ENCODE measurements around the gene CBR4. TPM values are rescaled to one million over a fixed set of nuclear protein-coding genes. Genes with fewer than 3 reads are reported as not detected.

CBR4 gene
- total and polyA plus RNA-seq, 2 donors (not counting 3 experiments of a cell fraction or from before 2014, with no cell fraction given), result 4.8 to 26.3 TPM

GRCh38 chr4:168981460-168981859 is 28.6 kb downstream of the CBR4 start:
- no peak overlapping the region for H3K27ac ChIP-seq (ENCODE audit: insufficient read depth, low read depth, low read length)
- H3K9me1 ChIP-seq (replicated peaks; ENCODE audit: control insufficient read depth, extremely low read depth, insufficient read depth, low read length), result no peaks in the 10 kb centered on the region
- POLR2A ChIA-PET, result interaction anchor here (0.6 kb wide), 1 partner anchor 66 kb away, joined by 9 read pairs; no protein-coding TSS in a partner anchor
- no peaks in the 10 kb centered on the region for H3K27me3 ChIP-seq (ENCODE audit: control insufficient read depth in 2 of 2, insufficient read depth in 2 of 2, low read length in 2 of 2)
- no peak overlapping the region for H2AFZ ChIP-seq (ENCODE audit: low read depth, low read length)
- H3K4me2 ChIP-seq (ENCODE audit: insufficient read depth, low read length), result no peak overlapping the region
- H3K4me3 ChIP-seq (replicated peaks in 1 of 3; ENCODE audit: insufficient read depth in 1 of 3, low read depth in 1 of 3, low read length in 3 of 3), result no peak overlapping the region
- no peaks in the 10 kb centered on the region for H3K4me1 ChIP-seq (ENCODE audit: control insufficient read depth, extremely low read depth, insufficient read depth, low read length)
- dilution Hi-C loops (cut with MboI; ENCODE audit: extremely low pct_ligation_motif_present, low sequenced_read_pairs), result no loop called here
- FAIRE-seq (no peak), DNase-seq (ENCODE audit: low read depth, low spot score) (peak; percentile 14)
- H3K9me3 ChIP-seq (replicated peaks; ENCODE audit: control insufficient read depth, insufficient read depth, low read length), result no peaks in the 10 kb centered on the region
- no peaks in the 10 kb centered on the region for H3K79me2 ChIP-seq (ENCODE audit: control insufficient read depth, insufficient read depth, low read length)
- no TSS peak for BruUV-seq (replicated peaks)
- CTCF ChIA-PET, result interaction anchor here (0.8 to 2.0 kb wide), 2 partner anchors 29 to 35 kb away, joined by 3 to 7 read pairs; partner anchors contain the start of gene CBR4
- H3K36me3 ChIP-seq (ENCODE audit: control insufficient read depth in 2 of 2, extremely low read depth in 1 of 2, insufficient read depth in 2 of 2, low read length in 2 of 2), result no peaks in the 10 kb centered on the region
- intact Hi-C loops (cut with micrococcal nuclease), result no loop called here
- TF ChIP-seq CTCF (IDR thresholded peaks at IDR 0.05; ENCODE audit: extremely low read depth in 1 of 2, insufficient read depth in 1 of 2, low read depth in 1 of 2, low read length in 2 of 2) (no peak), FOS (IDR thresholded peaks at IDR 0.05; ENCODE audit: borderline replicate concordance, insufficient read depth, low read length) (peak; percentile 73), GATA2 (IDR thresholded peaks at IDR 0.05; ENCODE audit: insufficient read depth, insufficient read length, low read depth, low read length) (no peak), POLR2AphosphoS5 (IDR thresholded peaks at IDR 0.05; ENCODE audit: insufficient read depth, low read depth, low read length) (no peak), MAX (IDR thresholded peaks at IDR 0.05; ENCODE audit: insufficient read depth, insufficient read length) (no peak), MYC (IDR thresholded peaks at IDR 0.05; ENCODE audit: low read depth, low read length) (no peak), JUN (IDR thresholded peaks at IDR 0.05; ENCODE audit: borderline replicate concordance, insufficient read depth, insufficient read length, low read depth) (no peak), POLR2A (IDR thresholded peaks at IDR 0.05; ENCODE audit: low read depth, low read length) (no peak)
- H3K9ac ChIP-seq (replicated peaks; ENCODE audit: extremely low read depth, insufficient read depth, low read length), result no peak overlapping the region
- H4K20me1 ChIP-seq (replicated peaks; ENCODE audit: control insufficient read depth, extremely low read depth, insufficient read depth, low read length), result no peaks in the 10 kb centered on the region
